Omental fat pad (tissue), 4 donors: ENCODE data around the gene ADM5. TPM values are rescaled to one million over a fixed set of nuclear protein-coding genes. Genes with fewer than 3 reads are reported as not detected.

Source experiments
- ATAC-seq: fragments of 150-250 bp; one replicate; pipeline ENCODE4 v1.9.1; 2016; ENCODE audit warnings: mild to moderate bottlenecking, moderate library complexity; ENCODE audit not compliant: low FRiP score
- DNase-seq: peaks from one replicate; pipeline ENCODE4 v3.0.0-alpha.2; 2019; ENCODE audit warnings: low spot score
- CTCF ChIP-seq, 3 donors: fragments of 450-650 bp; IDR thresholded peaks; one replicate each; pipeline ENCODE4 v1.5.1; 2016 to 2017; ENCODE audit warnings: antibody characterized with exemption in 3 of 3, mild to moderate bottlenecking in 3 of 3, moderate library complexity in 2 of 3
- total RNA-seq, 4 donors: library from RNA; depleted of rRNA; stranded (reverse); fragments of >200 nt; gene quantifications; one replicate each; pipeline ENCODE4 v1.1.0, GENCODE V29; 2016

The ADM5 gene
- total RNA-seq, 4 donors from 2014 or later: 1.2 to 3.4 (median 2.3) TPM

DNA sequence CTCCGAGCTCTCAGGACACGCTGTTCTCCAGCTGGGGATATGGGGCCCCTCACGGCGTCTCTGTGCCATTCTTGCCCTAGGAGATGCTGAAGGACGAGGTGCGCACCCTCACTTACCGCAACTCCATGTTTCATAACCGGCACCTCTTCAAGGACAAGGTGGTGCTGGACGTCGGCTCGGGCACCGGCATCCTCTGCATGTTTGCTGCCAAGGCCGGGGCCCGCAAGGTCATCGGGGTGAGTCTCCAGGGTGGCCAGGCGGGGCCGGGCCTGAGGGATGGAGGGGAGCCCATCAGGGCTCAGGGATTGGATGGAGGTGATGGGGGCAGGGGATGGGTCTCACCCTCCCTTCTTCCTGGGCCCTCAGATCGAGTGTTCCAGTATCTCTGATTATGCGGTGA, 7.6 kb upstream of the ADM5 start:
- no peak for DNase-seq

DNA sequence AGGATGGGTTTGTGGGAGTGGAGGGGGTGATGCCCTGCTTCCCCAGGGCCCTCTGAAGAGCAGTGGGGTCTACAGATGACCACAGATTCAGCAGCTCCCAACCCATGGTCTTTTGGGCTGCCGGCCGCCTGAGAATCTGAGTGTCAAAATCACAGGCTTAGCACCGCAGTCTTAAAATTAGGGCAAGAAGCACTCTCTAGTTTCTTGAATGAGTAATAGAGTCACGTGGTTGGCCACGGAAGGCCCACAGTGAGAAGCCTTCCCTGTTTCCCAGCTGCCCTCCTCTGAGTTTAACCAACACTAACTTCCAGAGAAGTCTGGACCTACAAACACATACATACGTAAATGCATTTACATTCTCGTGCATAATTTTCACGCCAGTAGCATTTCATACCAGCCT, 7.1 kb upstream of the ADM5 start:
- no peak for TF ChIP-seq CTCF (IDR thresholded peaks at IDR 0.05)
- ATAC-seq (no peak), DNase-seq (no peak)

More for the DNA sequence above, 7.6 kb upstream of the ADM5 start:
- ATAC-seq: no peak
- no peak for TF ChIP-seq CTCF (IDR thresholded peaks at IDR 0.05)

- ATAC-seq: no peak
- DNase-seq: no peak
- no peak for TF ChIP-seq CTCF (IDR thresholded peaks at IDR 0.05)
Measured at GRCh38 chr19:49683814-49684250, 5.6 kb upstream of the ADM5 start.

GRCh38 chr19:49684251-49684982, 5.0 kb upstream of the ADM5 start:
- no peak for DNase-seq
- no peak for TF ChIP-seq CTCF (IDR thresholded peaks at IDR 0.05)
- no peak for ATAC-seq

DNA sequence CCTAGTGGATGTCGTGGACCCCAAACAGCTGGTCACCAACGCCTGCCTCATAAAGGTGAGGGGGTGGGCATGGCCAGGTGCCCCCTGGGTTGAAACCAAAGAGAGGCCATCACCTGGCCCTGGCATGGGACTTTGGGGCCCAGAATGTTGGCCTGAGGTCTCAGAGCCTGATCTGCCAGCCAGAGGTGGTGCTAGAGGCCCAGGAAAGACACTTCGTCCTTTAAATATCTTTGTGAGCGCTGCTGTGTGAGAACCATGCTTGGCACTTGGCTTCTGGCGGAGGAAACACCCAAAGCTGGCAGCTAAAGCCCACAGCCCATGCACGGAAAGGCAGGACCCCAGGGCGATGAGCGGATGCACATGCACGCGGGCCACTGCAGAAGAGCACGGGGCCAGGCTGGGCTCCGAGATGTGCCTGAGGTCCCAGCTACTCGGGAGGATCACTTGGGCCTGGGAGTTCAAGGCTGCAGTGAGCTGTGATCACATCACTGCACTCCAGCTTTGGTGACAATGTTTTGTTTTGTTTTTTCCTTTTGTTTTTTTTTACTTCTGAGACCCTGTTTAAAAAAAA, 4.3 kb upstream of the ADM5 start:
- ATAC-seq: no peak

DNA sequence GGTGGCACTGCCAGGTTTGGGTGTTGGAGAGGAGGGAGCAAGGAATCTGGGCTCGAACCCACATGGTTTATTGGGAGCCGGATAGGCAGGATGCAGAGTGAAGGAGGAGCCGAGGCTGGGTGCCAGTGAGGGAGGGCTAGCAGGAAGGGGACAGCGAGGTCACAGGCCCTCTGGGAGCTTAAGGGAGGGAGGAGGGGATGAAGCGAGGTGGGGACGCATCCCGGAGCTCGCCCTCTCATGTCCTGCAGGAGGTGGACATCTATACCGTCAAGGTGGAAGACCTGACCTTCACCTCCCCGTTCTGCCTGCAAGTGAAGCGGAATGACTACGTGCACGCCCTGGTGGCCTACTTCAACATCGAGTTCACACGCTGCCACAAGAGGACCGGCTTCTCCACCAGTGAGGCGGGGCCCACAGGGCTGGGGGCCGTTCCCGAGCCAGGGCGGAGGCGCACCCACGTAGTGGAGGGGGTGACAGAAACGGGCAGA, 3.5 kb upstream of the ADM5 start:
- no peak for ATAC-seq
- TF ChIP-seq CTCF (IDR thresholded peaks at IDR 0.05): no peak
- no peak for DNase-seq

More for the DNA sequence above, 4.3 kb upstream of the ADM5 start:
- DNase-seq: no peak
- TF ChIP-seq CTCF (IDR thresholded peaks at IDR 0.05): no peak
